NCI-H187 treated with DMSO at 0.1 percent for 48 hours (cell line): Measurements from ENCODE around the gene OR2AE1.

Experiments used
- DNase-seq: peaks from one replicate; lab custom pipeline; 2025; lab: John Stamatoyannopoulos, UW

Gene OR2AE1

GRCh38 chr7:99860281-99861127 is 16.3 kb downstream of the OR2AE1 start:
- no peak for DNase-seq

GRCh38 chr7:99855236-99855635 is 21.6 kb downstream of the OR2AE1 start:
- no peak for DNase-seq

GRCh38 chr7:99848420-99849216 is 28.2 kb downstream of the OR2AE1 start:
- no peak for DNase-seq

- DNase-seq, result no peak
Measured at GRCh38 chr7:99844328-99844727, 32.5 kb downstream of the OR2AE1 start.

GRCh38 chr7:99843808-99844207 is 33.0 kb downstream of the OR2AE1 start:
- DNase-seq, result no peak

GRCh38 chr7:99842926-99843325 is 33.9 kb downstream of the OR2AE1 start:
- DNase-seq, result no peak

- DNase-seq, result no peak
Measured at GRCh38 chr7:99840136-99840869, 36.5 kb downstream of the OR2AE1 start.

GRCh38 chr7:99839287-99840021 is 37.4 kb downstream of the OR2AE1 start:
- peak; percentile 21 for DNase-seq

GRCh38 chr7:99837649-99838361 is 39.0 kb downstream of the OR2AE1 start:
- no peak for DNase-seq

GRCh38 chr7:99835189-99835588 is 41.6 kb downstream of the OR2AE1 start:
- DNase-seq, result no peak

GRCh38 chr7:99834382-99834781 is 42.5 kb downstream of the OR2AE1 start:
- no peak for DNase-seq

GRCh38 chr7:99833289-99833877 is 43.5 kb downstream of the OR2AE1 start:
- no peak for DNase-seq

- DNase-seq, result no peak
Measured at GRCh38 chr7:99831595-99831994, 45.2 kb downstream of the OR2AE1 start.

- no peak for DNase-seq
Measured at GRCh38 chr7:99829524-99830160, 47.2 kb downstream of the OR2AE1 start.

- DNase-seq, result no peak
Measured at GRCh38 chr7:99828811-99829210, 48.0 kb downstream of the OR2AE1 start.

- DNase-seq, result no peak
Measured at GRCh38 chr7:99827040-99827778, 49.6 kb downstream of the OR2AE1 start.
